Panc1 (cell line): Measurements from ENCODE around the gene ARHGEF28. TPM values are rescaled to one million over a fixed set of nuclear protein-coding genes. Genes with fewer than 3 reads are reported as not detected.

ENCODE experiments used
- ATAC-seq: fragments of 200-7000 bp; cut with Tn5 transposase; 2 replicates; pipeline ENCODE4 v1.9.1; 2020; ENCODE audit warnings: mild to moderate bottlenecking, moderate library complexity
- BruUV-seq: library from RNA; stranded (reverse); fragments of 400-500 nt; replicated peaks from 2 replicates; lab custom pipeline; 2021; lab: Mats Ljungman, UMichigan
- CTCF ChIA-PET: fragments of 300-600 bp; sonication (Branson Sonifier 250); formaldehyde crosslinking; loops from one replicate; lab custom pipeline; 2022; ENCODE audit warnings: antibody characterized with exemption; lab: Charles Lee
- POLR2A ChIA-PET: fragments of 300-600 bp; sonication (Branson Sonifier 250); formaldehyde crosslinking; loops from one replicate; lab custom pipeline; 2022; ENCODE audit warnings: antibody characterized with exemption; lab: Charles Lee
- DNase-seq: peaks from one replicate; pipeline ENCODE4 v3.0.0-alpha.2; 2010; ENCODE audit warnings: low read depth, low spot score
- H3K27ac ChIP-seq: 2 replicates; pipeline ENCODE4 v1.5.1; 2011; ENCODE audit warnings: mild to moderate bottlenecking, low read length, inconsistent platforms
- H3K27me3 ChIP-seq: fragments of 200-500 bp; sonication (Bioruptor generic); 2 replicates; pipeline ENCODE4 v1.6.0; 2014; ENCODE audit warnings: low read length, inconsistent platforms; ENCODE audit not compliant: control insufficient read depth, insufficient read depth
- H3K36me3 ChIP-seq: fragments of 200-500 bp; sonication (Bioruptor generic); 2 replicates; pipeline ENCODE4 v1.5.1; 2014; ENCODE audit warnings: inconsistent platforms, mild to moderate bottlenecking, low read length, moderate library complexity; ENCODE audit not compliant: control insufficient read depth, insufficient read depth
- H3K4me1 ChIP-seq: 2 replicates; pipeline ENCODE4 v1.5.1; 2011; ENCODE audit warnings: inconsistent platforms, mild to moderate bottlenecking, low read length, moderate library complexity; ENCODE audit not compliant: control insufficient read depth, insufficient read depth
- H3K4me3 ChIP-seq, 2 experiments: 2 replicates each; pipeline ENCODE4 v1.5.1; 2011 to 2012; ENCODE audit warnings: low read depth in 2 of 2, low read length in 2 of 2, mild to moderate bottlenecking in 2 of 2, inconsistent platforms in 1 of 2, moderate library complexity in 1 of 2
- H3K9me3 ChIP-seq: fragments of 200-500 bp; sonication (Bioruptor generic); 2 replicates; pipeline ENCODE4 v1.5.1; 2014; ENCODE audit warnings: low read depth, mild to moderate bottlenecking, inconsistent platforms, low read length, moderate library complexity; ENCODE audit not compliant: control insufficient read depth, insufficient read depth
- POLR2AphosphoS5 ChIP-seq: IDR thresholded peaks from 2 replicates; pipeline ENCODE4 v1.6.1; 2012; ENCODE audit warnings: mild to moderate bottlenecking, low read depth, low read length, moderate library complexity
- SIN3A ChIP-seq: IDR thresholded peaks from 2 replicates; pipeline ENCODE4 v1.6.1; 2012; ENCODE audit warnings: low read depth, mild to moderate bottlenecking, low read length, moderate library complexity, borderline replicate concordance; ENCODE audit not compliant: insufficient read depth
- TCF7L2 ChIP-seq: IDR thresholded peaks from 2 replicates; pipeline ENCODE4 v1.6.1; 2011; ENCODE audit warnings: mild to moderate bottlenecking, low read depth, low read length, inconsistent platforms
- in situ Hi-C: cut with HindIII; loops from 2 replicates; pipeline ENCODE4 v1.10.0; 2016; ENCODE audit warnings: low sequenced_read_pairs, low pct_unique_long_range_greater_than_20kb
- intact Hi-C: fragments of 100-400 bp; cut with micrococcal nuclease; formaldehyde crosslinking; loops from one replicate; pipeline ENCODE4 v1.10.0; 2022; ENCODE audit not compliant: unreplicated experiment
- total RNA-seq: library from RNA; stranded (reverse); gene quantifications from one replicate; pipeline ENCODE4 v1.2.1, GENCODE V29; 2021; ENCODE audit not compliant: unreplicated experiment
- TF ChIP-seq, protein P1 (sequence below), 2 experiments: IDR thresholded peaks; 2 replicates each; pipeline ENCODE4 v1.6.1; 2011 to 2012; ENCODE audit warnings: low read depth in 2 of 2, control low read depth in 1 of 2, low read length in 1 of 2, mild to moderate bottlenecking in 1 of 2, moderate library complexity in 1 of 2; ENCODE audit not compliant: insufficient read depth in 1 of 2
- TF ChIP-seq, protein P2 (sequence below): fragments of 450-650 bp; IDR thresholded peaks from 2 replicates; pipeline ENCODE4 v1.5.1; 2017; ENCODE audit warnings: mild to moderate bottlenecking

ARHGEF28 gene
- total RNA-seq, 1 experiment from 2014 or later = 34.8 TPM

- DNase-seq = no peak
- Histone ChIP-seq H3K9me3 (no peaks in the 10 kb centered on the region), H3K27ac (no peak overlapping the region), H3K4me3 (no peak overlapping the region), H3K27me3 (no peaks in the 10 kb centered on the region), H3K36me3 (no peaks in the 10 kb centered on the region), H3K4me1 (peaks cover 19% of the 10 kb centered on the region)
- in situ Hi-C loops (no loop called here), intact Hi-C loops (no loop called here)
- ChIA-PET POLR2A (no interaction called here), CTCF (no interaction called here)
- TF ChIP-seq, protein P1, sequence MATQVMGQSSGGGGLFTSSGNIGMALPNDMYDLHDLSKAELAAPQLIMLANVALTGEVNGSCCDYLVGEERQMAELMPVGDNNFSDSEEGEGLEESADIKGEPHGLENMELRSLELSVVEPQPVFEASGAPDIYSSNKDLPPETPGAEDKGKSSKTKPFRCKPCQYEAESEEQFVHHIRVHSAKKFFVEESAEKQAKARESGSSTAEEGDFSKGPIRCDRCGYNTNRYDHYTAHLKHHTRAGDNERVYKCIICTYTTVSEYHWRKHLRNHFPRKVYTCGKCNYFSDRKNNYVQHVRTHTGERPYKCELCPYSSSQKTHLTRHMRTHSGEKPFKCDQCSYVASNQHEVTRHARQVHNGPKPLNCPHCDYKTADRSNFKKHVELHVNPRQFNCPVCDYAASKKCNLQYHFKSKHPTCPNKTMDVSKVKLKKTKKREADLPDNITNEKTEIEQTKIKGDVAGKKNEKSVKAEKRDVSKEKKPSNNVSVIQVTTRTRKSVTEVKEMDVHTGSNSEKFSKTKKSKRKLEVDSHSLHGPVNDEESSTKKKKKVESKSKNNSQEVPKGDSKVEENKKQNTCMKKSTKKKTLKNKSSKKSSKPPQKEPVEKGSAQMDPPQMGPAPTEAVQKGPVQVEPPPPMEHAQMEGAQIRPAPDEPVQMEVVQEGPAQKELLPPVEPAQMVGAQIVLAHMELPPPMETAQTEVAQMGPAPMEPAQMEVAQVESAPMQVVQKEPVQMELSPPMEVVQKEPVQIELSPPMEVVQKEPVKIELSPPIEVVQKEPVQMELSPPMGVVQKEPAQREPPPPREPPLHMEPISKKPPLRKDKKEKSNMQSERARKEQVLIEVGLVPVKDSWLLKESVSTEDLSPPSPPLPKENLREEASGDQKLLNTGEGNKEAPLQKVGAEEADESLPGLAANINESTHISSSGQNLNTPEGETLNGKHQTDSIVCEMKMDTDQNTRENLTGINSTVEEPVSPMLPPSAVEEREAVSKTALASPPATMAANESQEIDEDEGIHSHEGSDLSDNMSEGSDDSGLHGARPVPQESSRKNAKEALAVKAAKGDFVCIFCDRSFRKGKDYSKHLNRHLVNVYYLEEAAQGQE (IDR thresholded peaks at IDR 0.05; ENCODE audit: insufficient read depth in 1 of 2, low read depth in 2 of 2, low read length in 1 of 2) = no peak
- TF ChIP-seq POLR2AphosphoS5 (no peak), TCF7L2 (no peak), SIN3A (no peak)
- TF ChIP-seq, protein P2, sequence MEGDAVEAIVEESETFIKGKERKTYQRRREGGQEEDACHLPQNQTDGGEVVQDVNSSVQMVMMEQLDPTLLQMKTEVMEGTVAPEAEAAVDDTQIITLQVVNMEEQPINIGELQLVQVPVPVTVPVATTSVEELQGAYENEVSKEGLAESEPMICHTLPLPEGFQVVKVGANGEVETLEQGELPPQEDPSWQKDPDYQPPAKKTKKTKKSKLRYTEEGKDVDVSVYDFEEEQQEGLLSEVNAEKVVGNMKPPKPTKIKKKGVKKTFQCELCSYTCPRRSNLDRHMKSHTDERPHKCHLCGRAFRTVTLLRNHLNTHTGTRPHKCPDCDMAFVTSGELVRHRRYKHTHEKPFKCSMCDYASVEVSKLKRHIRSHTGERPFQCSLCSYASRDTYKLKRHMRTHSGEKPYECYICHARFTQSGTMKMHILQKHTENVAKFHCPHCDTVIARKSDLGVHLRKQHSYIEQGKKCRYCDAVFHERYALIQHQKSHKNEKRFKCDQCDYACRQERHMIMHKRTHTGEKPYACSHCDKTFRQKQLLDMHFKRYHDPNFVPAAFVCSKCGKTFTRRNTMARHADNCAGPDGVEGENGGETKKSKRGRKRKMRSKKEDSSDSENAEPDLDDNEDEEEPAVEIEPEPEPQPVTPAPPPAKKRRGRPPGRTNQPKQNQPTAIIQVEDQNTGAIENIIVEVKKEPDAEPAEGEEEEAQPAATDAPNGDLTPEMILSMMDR = no peak
- BruUV-seq = no TSS peak
- ATAC-seq = no peak
Measured at GRCh38 chr5:73615947-73616346, 10.0 kb upstream of the ARHGEF28 start.

GRCh38 chr5:73617510-73618279, 8.3 kb upstream of the ARHGEF28 start:
- H3K27ac ChIP-seq = peak overlapping the region; percentile 75
- no peak for DNase-seq
- POLR2A ChIA-PET = interaction anchor here (0.7 kb wide), 1 partner anchor 171 kb away, joined by 3 read pairs; no protein-coding TSS in a partner anchor

More at GRCh38 chr5:73617510-73618279, 8.3 kb upstream of the ARHGEF28 start:
- Histone ChIP-seq H3K27me3 (no peaks in the 10 kb centered on the region), H3K4me1 (peaks cover 14% of the 10 kb centered on the region), H3K9me3 (no peaks in the 10 kb centered on the region), H3K4me3 (peak overlapping the region; percentile 24 to 48), H3K36me3 (no peaks in the 10 kb centered on the region)
- CTCF ChIA-PET = interaction anchor here (1.0 kb wide), 1 partner anchor 27 kb away, joined by 4 read pairs; no protein-coding TSS in a partner anchor
- no TSS peak for BruUV-seq
- TF ChIP-seq, protein P1 (IDR thresholded peaks at IDR 0.05; ENCODE audit: insufficient read depth in 1 of 2, low read depth in 2 of 2, low read length in 1 of 2) = no peak
- TF ChIP-seq TCF7L2 (no peak), SIN3A (no peak), POLR2AphosphoS5 (no peak)
- TF ChIP-seq, protein P2 = no peak
- in situ Hi-C loops (no loop called here), intact Hi-C loops (no loop called here)
- ATAC-seq = peak; percentile 85
